ENCODE measurements around the gene KRTAP4-7. TPM values are rescaled to one million over a fixed set of nuclear protein-coding genes. Genes with fewer than 3 reads are reported as not detected.
"Not testable (repeated sequence)": the region's sequence is repeated elsewhere in the genome, so short reads cannot be mapped to it uniquely, and the experiment has no call there.

Gene KRTAP4-7
- total RNA-seq, 2 experiments from 2014 or later = not detected

- Mint-ChIP-seq H3K4me3 (no peak overlapping the region), H3K9me3 (no peaks in the 10 kb centered on the region), H3K27ac (no peak overlapping the region), H3K36me3 (ENCODE audit: low read depth) (no peaks in the 10 kb centered on the region), H3K4me1 (ENCODE audit: low read depth) (peaks cover 15% of the 10 kb centered on the region), H3K27me3 (peaks cover 4% of the 10 kb centered on the region)
- ChIA-PET POLR2A (no interaction called here), CTCF (no interaction called here)
- TF ChIP-seq, protein P1, sequence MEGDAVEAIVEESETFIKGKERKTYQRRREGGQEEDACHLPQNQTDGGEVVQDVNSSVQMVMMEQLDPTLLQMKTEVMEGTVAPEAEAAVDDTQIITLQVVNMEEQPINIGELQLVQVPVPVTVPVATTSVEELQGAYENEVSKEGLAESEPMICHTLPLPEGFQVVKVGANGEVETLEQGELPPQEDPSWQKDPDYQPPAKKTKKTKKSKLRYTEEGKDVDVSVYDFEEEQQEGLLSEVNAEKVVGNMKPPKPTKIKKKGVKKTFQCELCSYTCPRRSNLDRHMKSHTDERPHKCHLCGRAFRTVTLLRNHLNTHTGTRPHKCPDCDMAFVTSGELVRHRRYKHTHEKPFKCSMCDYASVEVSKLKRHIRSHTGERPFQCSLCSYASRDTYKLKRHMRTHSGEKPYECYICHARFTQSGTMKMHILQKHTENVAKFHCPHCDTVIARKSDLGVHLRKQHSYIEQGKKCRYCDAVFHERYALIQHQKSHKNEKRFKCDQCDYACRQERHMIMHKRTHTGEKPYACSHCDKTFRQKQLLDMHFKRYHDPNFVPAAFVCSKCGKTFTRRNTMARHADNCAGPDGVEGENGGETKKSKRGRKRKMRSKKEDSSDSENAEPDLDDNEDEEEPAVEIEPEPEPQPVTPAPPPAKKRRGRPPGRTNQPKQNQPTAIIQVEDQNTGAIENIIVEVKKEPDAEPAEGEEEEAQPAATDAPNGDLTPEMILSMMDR (IDR thresholded peaks at IDR 0.05) = no peak
- intact Hi-C loops (cut with micrococcal nuclease) = no loop called here
- DNase-seq = no peak
- no peak for ATAC-seq
These were observed 19.9 kb downstream of the KRTAP4-7 start for GRCh38 chr17:41103896-41104295.

DNA sequence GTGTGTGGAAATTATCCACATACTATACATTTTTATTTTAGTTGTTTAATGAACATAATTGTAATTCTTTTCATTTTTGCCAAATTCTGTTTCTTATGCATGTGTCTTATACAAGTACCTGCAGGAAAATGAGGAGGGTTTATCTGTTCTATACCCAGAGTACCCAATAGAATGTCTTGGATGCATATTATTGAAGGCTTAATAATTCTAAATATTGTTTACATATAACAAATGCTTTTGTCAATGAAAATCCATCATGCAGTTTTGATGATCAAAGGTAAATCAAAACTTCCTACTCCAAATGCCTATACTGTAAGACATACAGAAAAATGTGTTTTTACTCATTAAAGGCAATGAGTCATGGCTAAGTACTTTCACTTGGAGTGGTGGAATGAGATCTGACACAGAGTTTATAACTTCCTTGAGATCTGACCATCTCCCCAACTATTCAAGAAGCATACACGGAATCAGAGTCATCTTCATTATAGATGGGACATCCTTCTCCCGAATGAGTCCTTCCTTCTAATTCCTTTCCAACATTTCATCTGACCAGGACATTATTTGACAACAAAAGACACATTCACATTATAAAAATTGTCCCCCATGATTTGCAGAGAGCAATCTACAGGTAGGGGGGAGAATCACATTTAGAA lies 20.6 kb downstream of the KRTAP4-7 start:
- H3K9me3 Mint-ChIP-seq, CTCF ChIA-PET, ATAC-seq: not testable (repeated sequence)

DNA sequence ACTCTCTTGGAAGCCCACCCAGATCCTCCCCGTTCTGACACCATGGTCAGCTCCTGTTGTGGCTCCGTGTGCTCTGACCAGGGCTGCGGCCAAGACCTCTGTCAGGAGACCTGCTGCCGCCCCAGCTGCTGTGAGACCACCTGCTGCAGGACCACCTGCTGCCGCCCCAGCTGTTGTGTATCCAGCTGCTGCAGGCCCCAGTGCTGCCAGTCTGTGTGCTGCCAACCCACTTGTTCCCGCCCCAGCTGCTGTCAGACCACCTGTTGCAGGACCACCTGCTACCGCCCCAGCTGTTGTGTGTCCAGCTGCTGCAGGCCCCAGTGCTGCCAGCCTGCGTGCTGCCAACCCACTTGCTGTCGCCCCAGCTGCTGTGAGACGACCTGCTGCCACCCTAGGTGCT lies 21.4 kb downstream of the KRTAP4-7 start, which contains the start of gene KRTAP4-9:
Gene KRTAP4-9, plus strand, starts transcription at position 43 of the 400 bp plus-strand sequence. Its CDS starts 0 bp downstream, at position 43.
- H3K27me3 Mint-ChIP-seq; H3K27ac Mint-ChIP-seq; H3K4me3 Mint-ChIP-seq; H3K36me3 Mint-ChIP-seq (ENCODE audit: low read depth); H3K9me3 Mint-ChIP-seq; H3K4me1 Mint-ChIP-seq (ENCODE audit: low read depth); DNase-seq; intact Hi-C loops (cut with micrococcal nuclease); POLR2A ChIA-PET; CTCF ChIA-PET; ATAC-seq: not testable (repeated sequence)

More for the DNA sequence above, 20.6 kb downstream of the KRTAP4-7 start:
- POLR2A ChIA-PET; DNase-seq; H3K27me3 Mint-ChIP-seq; H3K27ac Mint-ChIP-seq; intact Hi-C loops (cut with micrococcal nuclease); H3K4me3 Mint-ChIP-seq; H3K36me3 Mint-ChIP-seq (ENCODE audit: low read depth): not testable (repeated sequence)
- peaks cover 16% of the 10 kb centered on the region for H3K4me1 Mint-ChIP-seq (ENCODE audit: low read depth)

DNA sequence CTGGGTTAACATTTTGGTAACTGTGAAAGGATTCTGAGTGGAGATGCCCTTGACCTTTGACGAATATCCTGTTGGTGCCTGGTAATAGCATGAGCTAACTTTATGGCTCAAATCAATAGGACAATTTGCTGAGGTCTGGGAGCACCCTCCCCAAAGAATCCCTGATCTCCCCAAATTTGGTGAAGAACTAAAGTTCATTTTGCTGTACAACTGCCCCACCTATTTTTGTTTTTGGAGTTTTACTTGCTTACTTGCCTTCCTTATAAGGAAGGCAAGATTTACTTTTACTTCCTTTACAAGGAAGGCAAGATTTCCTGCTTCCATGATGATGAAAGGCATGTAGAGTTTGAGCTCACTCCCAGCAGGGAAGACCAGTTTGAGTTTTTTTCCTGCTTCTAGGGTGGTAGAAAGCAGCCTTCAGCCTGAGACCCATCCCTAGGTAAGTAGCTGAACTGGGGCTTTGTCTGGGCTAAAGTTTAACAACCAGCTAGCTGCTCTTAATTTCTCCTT lies 24.0 kb downstream of the KRTAP4-7 start:
- ChIA-PET CTCF (no interaction called here), POLR2A (no interaction called here)
- ATAC-seq (no peak), DNase-seq (no peak)
- Mint-ChIP-seq H3K27ac (no peak overlapping the region), H3K4me3 (no peak overlapping the region), H3K9me3 (no peaks in the 10 kb centered on the region), H3K4me1 (ENCODE audit: low read depth) (peaks cover 8% of the 10 kb centered on the region), H3K36me3 (ENCODE audit: low read depth) (no peaks in the 10 kb centered on the region), H3K27me3 (peaks cover 3% of the 10 kb centered on the region)
- TF ChIP-seq, protein P1 (IDR thresholded peaks at IDR 0.05) = no peak
- intact Hi-C loops (cut with micrococcal nuclease) = no loop called here

DNA sequence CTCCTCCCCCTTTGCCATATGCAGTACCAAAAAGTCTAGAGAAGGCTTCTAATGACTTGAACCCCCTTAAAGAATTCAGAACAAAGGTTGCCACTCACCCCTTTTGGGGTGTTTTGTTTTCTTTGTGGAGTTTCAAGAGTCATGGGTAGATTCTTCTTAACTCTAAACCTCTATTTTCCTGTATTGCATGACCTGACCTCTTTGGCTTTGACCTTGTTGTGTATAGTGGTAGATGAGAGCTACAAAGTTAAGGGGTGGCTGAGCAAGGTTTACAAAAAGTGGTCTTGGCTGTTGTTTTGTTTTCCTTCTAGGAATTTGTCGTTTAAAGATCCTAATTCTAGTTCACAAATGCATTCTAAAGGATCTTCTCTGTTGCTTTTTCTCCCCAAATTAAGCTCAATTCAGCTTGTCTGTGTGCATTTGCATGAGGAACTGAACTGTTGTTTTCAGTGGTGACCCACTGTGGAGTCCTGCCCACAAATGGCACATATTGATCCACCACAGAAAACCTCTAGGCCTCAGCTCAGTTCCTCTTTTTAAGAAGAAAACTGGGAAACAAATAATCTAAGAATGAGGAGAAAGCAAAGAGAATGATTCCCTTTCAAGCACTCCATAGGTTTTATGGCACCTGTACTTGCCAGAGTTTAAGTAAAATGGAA lies 24.9 kb downstream of the KRTAP4-7 start:
- H3K36me3 Mint-ChIP-seq (ENCODE audit: low read depth); intact Hi-C loops (cut with micrococcal nuclease); H3K9me3 Mint-ChIP-seq; POLR2A ChIA-PET; H3K27ac Mint-ChIP-seq; DNase-seq; H3K4me3 Mint-ChIP-seq; ATAC-seq; H3K4me1 Mint-ChIP-seq (ENCODE audit: low read depth); CTCF ChIA-PET; H3K27me3 Mint-ChIP-seq: not testable (repeated sequence)

DNA sequence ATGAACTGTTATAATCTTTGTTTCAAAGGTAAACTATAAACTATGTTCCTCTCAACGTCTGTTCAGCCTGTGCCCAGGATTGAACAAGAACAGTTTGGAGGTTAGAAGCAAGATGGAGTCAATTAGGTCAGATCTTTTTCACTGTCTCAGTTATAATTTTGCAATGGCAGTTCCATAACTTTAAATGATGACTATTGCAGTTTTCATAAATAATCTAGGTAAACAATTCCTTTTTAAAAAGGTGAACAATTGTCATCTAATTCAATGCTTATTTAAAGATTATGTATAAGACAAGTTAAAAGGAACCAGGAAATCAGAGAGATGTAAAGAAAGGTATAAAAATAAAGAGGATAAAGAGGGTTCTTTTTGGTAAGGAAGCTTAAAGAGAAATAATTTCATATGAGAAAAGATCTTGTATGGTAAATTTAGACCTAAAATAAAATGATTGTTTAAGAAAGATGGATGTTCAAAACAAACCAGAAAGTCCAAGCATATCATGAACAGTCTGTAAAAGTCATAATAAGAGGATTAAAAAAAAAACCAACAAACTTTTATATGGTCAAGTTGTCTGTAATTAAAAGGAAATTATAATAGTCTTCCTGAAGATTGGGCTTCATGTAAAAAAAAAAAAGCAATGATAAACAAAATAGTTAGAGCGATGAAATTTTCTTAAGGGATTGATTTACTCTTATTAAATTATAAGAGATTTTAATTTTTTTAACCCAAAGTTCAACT lies 27.4 kb downstream of the KRTAP4-7 start:
- Mint-ChIP-seq H3K27me3 (peaks cover 3% of the 10 kb centered on the region), H3K4me3 (no peak overlapping the region), H3K9me3 (peaks cover 2% of the 10 kb centered on the region), H3K36me3 (ENCODE audit: low read depth) (no peaks in the 10 kb centered on the region), H3K4me1 (ENCODE audit: low read depth) (peaks cover 8% of the 10 kb centered on the region), H3K27ac (no peak overlapping the region)
- DNase-seq (no peak), ATAC-seq (no peak)
- ChIA-PET CTCF (no interaction called here), POLR2A (no interaction called here)
- intact Hi-C loops (cut with micrococcal nuclease) = no loop called here
- TF ChIP-seq, protein P1 (IDR thresholded peaks at IDR 0.05) = no peak

All from activated CD8-positive, alpha-beta T cell treated with anti-CD3 and anti-CD28 coated beads for 36 hours (primary cell).